BJ (cell line): ENCODE data around the gene CEP63. TPM values are rescaled to one million over a fixed set of nuclear protein-coding genes. Genes with fewer than 3 reads are reported as not detected.

ENCODE experiments used
- CTCF ChIA-PET: fragments of 350-600 bp; formaldehyde crosslinking; extraction: SDS; loops from one replicate; lab custom pipeline; 2021; ENCODE audit warnings: antibody characterized with exemption, inconsistent platforms; lab: Yijun Ruan, JAX
- POLR2A ChIA-PET: fragments of 300-600 bp; sonication (Branson Sonifier 250); formaldehyde crosslinking; extraction: SDS; loops from one replicate; lab custom pipeline; 2021; ENCODE audit warnings: antibody characterized with exemption; lab: Charles Lee
- DNase-seq: peaks from one replicate; pipeline ENCODE4 v3.0.0-alpha.2; 2011; ENCODE audit warnings: low read depth
- H3K27me3 ChIP-seq: 2 replicates; pipeline ENCODE4 v1.6.0; 2011; ENCODE audit warnings: low read length; ENCODE audit not compliant: control insufficient read depth, insufficient read depth
- H3K36me3 ChIP-seq: 2 replicates; pipeline ENCODE4 v1.5.1; 2011; ENCODE audit warnings: low read length; ENCODE audit not compliant: control insufficient read depth, insufficient read depth
- H3K4me3 ChIP-seq: 2 replicates; pipeline ENCODE4 v1.5.1; 2011; ENCODE audit warnings: low read depth, mild to moderate bottlenecking, control low read depth, low read length
- polyA plus RNA-seq: library from polyadenylated mRNA; depleted of rRNA; stranded (reverse); fragments of >200 nt; gene quantifications from 2 replicates; pipeline ENCODE4 v1.2.3, GENCODE V29; 2011
- TF ChIP-seq, protein P1 (sequence below): IDR thresholded peaks from 2 replicates; pipeline ENCODE4 v1.5.1; 2011; ENCODE audit warnings: low read depth, mild to moderate bottlenecking, control low read depth, inconsistent platforms, low read length, moderate library complexity; ENCODE audit not compliant: insufficient read depth

CEP63 gene
- polyA plus RNA-seq, 1 experiment, result 6.4 TPM

DNA sequence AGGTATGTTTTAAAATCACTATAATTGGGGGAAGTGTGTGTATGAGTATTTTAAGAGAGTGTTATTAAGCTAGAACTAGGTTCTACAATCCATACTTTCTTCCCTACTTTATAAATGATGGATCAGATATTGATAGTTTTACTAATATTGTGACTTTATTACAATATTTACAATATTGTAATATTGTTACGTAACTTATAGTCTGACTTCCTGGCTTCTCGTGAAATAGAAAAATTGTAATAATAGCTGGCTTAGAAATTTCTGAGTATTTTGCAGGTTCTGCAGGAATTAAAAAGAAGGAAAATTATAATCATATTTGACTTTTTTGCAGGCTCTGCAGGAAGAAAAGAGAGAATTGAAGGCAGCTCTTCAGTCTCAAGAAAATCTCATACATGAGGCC lies 60.0 kb downstream of the CEP63 start:
- CTCF ChIA-PET, result interaction anchor here (1.6 kb wide), 1 partner anchor 11 kb away, joined by 5 read pairs; no protein-coding TSS in a partner anchor
- Histone ChIP-seq H3K36me3 (peaks cover 6% of the 10 kb centered on the region; the same call in 1 of the 2 replicates), H3K27me3 (no peaks in the 10 kb centered on the region), H3K4me3 (no peak overlapping the region)
- TF ChIP-seq, protein P1, sequence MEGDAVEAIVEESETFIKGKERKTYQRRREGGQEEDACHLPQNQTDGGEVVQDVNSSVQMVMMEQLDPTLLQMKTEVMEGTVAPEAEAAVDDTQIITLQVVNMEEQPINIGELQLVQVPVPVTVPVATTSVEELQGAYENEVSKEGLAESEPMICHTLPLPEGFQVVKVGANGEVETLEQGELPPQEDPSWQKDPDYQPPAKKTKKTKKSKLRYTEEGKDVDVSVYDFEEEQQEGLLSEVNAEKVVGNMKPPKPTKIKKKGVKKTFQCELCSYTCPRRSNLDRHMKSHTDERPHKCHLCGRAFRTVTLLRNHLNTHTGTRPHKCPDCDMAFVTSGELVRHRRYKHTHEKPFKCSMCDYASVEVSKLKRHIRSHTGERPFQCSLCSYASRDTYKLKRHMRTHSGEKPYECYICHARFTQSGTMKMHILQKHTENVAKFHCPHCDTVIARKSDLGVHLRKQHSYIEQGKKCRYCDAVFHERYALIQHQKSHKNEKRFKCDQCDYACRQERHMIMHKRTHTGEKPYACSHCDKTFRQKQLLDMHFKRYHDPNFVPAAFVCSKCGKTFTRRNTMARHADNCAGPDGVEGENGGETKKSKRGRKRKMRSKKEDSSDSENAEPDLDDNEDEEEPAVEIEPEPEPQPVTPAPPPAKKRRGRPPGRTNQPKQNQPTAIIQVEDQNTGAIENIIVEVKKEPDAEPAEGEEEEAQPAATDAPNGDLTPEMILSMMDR, result no peak
- POLR2A ChIA-PET, result no interaction called here
- no peak for DNase-seq

DNA sequence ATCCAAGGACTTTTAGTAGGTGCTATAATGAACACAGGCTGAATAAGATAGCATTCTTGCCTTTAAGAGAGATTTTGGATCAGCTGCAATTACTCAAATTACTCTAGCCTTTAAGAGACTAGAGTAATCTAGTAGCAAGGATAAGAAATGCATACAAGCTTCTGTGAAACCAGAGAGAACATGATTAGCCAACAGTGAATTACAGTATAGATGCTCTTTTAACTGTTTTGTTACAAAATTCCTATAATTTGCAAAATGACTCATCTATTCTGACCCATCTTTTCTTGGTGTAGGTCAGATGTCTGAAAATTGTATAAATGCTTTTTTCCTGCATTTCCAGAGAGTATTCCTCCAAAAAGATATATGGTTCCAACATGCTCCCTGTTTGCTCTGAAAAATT lies 66.9 kb downstream of the CEP63 start:
- DNase-seq, result no peak
- Histone ChIP-seq H3K27me3 (no peaks in the 10 kb centered on the region), H3K36me3 (peaks cover 8% of the 10 kb centered on the region; the same call in 1 of the 2 replicates), H3K4me3 (no peak overlapping the region)
- CTCF ChIA-PET, result no interaction called here
- TF ChIP-seq, protein P1, result no peak
- POLR2A ChIA-PET, result no interaction called here

DNA sequence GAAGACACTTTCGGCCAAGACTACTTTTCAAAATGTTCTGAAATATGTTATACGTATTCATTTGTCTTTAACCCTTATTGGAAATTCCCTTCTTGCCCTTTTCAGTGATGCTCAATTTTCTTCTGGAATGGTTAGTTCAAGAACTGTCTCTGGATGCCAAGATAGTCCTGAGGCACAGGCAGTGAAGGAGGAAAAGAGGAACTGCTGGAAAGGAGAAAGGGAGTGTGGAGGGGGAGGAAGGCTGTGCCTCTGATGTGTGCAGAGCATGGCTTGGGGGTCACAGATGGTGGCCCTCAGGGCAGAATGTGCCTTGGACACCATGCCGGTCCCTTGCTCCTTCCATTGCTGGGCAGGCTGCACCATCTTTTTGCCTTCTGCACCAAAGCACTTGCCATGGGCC lies 73.7 kb downstream of the CEP63 start:
- POLR2A ChIA-PET, result no interaction called here
- no peak for DNase-seq
- Histone ChIP-seq H3K36me3 (peaks cover 8% of the 10 kb centered on the region), H3K27me3 (no peaks in the 10 kb centered on the region), H3K4me3 (no peak overlapping the region)
- CTCF ChIA-PET, result no interaction called here
- TF ChIP-seq, protein P1, result no peak

DNA sequence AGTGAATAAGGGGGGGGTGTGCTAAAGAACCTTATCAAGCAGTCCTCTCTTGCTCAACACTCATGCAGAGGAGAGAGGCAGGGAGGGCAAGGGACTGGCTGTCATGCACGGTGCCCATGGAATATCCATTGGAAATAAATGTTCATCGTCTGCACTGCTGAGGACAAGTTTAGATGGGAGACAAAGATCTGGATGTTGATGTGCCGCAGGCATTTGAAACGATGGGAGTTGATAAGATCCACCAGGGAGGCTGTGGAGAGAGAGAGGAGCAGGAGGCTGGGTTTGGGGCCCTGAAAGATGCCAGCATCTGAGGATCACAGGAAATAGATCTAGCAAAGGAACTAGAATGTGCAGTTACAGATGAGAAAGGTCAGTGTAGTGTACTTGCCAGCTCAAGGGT lies 76.2 kb downstream of the CEP63 start:
- no peaks in the 10 kb centered on the region for H3K27me3 ChIP-seq
- CTCF ChIA-PET, result no interaction called here
- peaks cover 8% of the 10 kb centered on the region for H3K36me3 ChIP-seq
- POLR2A ChIA-PET, result no interaction called here
- TF ChIP-seq, protein P1, result no peak
- H3K4me3 ChIP-seq, result no peak overlapping the region
- no peak for DNase-seq

DNA sequence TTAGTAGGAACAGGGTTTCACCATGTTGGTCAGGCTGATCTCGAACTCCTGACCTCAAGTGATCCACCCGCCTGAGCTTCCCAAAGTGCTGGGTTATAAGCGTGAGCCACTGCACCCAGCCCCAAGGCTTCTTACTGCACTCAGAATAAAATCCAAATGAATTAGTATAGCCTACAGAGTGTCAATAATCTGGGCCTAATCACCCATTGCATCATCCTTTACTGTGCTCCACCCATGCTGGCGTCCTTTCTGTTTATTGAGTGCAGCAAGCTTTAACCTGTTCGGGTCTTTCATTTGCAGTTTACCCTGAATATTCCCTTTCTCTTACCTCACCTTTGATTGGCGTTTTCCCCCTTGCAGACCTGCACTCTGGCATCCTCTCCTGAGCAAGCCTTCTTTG lies 77.7 kb downstream of the CEP63 start:
- Histone ChIP-seq H3K36me3 (peaks cover 8% of the 10 kb centered on the region), H3K4me3 (no peak overlapping the region), H3K27me3 (no peaks in the 10 kb centered on the region)
- CTCF ChIA-PET, result interaction anchor here (1.0 kb wide), 1 partner anchor 38 kb away, joined by 3 read pairs; no protein-coding TSS in a partner anchor
- POLR2A ChIA-PET, result no interaction called here
- TF ChIP-seq, protein P1, result no peak
- DNase-seq, result no peak
